Esophagus muscularis mucosa (tissue), 4 donors: ENCODE data around the gene PIK3C2B. TPM values are rescaled to one million over a fixed set of nuclear protein-coding genes. Genes with fewer than 3 reads are reported as not detected.

Experiments
- DNase-seq: peaks from one replicate; pipeline ENCODE4 v3.0.0-alpha.2; 2017; ENCODE audit errors: extremely low spot score
- H3K27ac ChIP-seq, 4 donors: fragments of 200-600 bp; sonication (generic); replicated peaks in 1 of 4; 1 replicate in 3 of 4; 2 replicates in 1 of 4; pipeline ENCODE4 v1.5.1; 2016 to 2019; ENCODE audit warnings: mild to moderate bottlenecking in 1 of 4
- H3K27me3 ChIP-seq, 4 donors: fragments of 200-600 bp; sonication (generic); one replicate each; pipeline versions ENCODE4 v1.5.1 to v1.6.0; 2016 to 2019
- H3K36me3 ChIP-seq, 4 donors: fragments of 200-600 bp; sonication (generic); one replicate each; pipeline ENCODE4 v1.5.1; 2016 to 2019
- H3K4me1 ChIP-seq, 4 donors: fragments of 200-600 bp; sonication (generic); one replicate each; pipeline ENCODE4 v1.5.1; 2016 to 2019
- H3K4me3 ChIP-seq, 4 donors: fragments of 200-600 bp; sonication (generic); 1 replicate in 2 of 4; 2 replicates in 2 of 4; pipeline ENCODE4 v1.5.1; 2016 to 2019; ENCODE audit warnings: mild to moderate bottlenecking in 4 of 4, moderate library complexity in 1 of 4
- H3K9me3 ChIP-seq, 4 donors: fragments of 200-600 bp; sonication (generic); 1 replicate in 3 of 4; 2 replicates in 1 of 4; pipeline ENCODE4 v1.5.1; 2016 to 2019
- EP300 ChIP-seq: sonication (generic); formaldehyde crosslinking; IDR thresholded peaks from one replicate; pipeline ENCODE4 v1.6.1; 2017; ENCODE audit warnings: antibody characterized with exemption
- POLR2A ChIP-seq: fragments of 450-650 bp; IDR thresholded peaks from one replicate; pipeline ENCODE4 v1.6.1; 2017; ENCODE audit warnings: antibody characterized with exemption, moderate library complexity, mild to moderate bottlenecking, low read depth
- POLR2AphosphoS5 ChIP-seq, 2 donors: sonication (generic); formaldehyde crosslinking; IDR thresholded peaks; one replicate each; pipeline ENCODE4 v1.6.1; 2017; ENCODE audit warnings: antibody characterized with exemption in 2 of 2
- WGBS: methylation state at CpG from one replicate; pipeline ENCODE4 v1.1.5; 2018; 5-methylcytosine and 5-hydroxymethylcytosine counted together
- intact Hi-C: fragments of 100-400 bp; cut with DNase I; formaldehyde crosslinking; loops from one replicate; pipeline ENCODE4 v1.15.1; 2023
- total RNA-seq, 4 donors: library from RNA; depleted of rRNA; stranded (reverse); fragments of >200 nt; gene quantifications; one replicate each; pipeline versions ENCODE4 v1.1.0 to v1.2.1, GENCODE V29; 2016
- TF ChIP-seq, protein P1 (sequence below), 3 experiments: fragments of 200-600 bp in 2 of 3; fragments of 450-650 bp in 1 of 3; sonication (generic) in 2 of 3; IDR thresholded peaks; one replicate each; pipeline ENCODE4 v1.5.1; 2017 to 2019; ENCODE audit warnings: antibody characterized with exemption in 3 of 3, mild to moderate bottlenecking in 2 of 3, moderate library complexity in 1 of 3

The PIK3C2B gene
- total RNA-seq, 4 donors from 2014 or later, result 10.8 to 15.8 (median 13.6) TPM

DNA sequence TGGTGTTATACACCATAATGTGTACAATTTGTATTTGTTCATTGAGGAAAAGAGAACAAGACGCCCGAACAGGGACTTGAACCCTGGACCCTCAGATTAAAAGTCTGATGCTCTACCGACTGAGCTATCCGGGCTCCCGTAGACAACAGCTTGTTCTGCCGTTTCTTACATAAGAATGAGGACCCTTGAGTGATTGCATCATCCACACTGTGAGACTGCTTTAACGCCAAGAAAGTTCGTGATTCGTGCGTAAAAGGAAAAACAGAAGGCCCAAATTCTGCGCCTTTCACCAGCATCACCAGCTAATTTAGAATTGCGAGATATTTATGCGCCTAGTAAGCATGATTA, 12.3 kb upstream of the PIK3C2B start:
- Histone ChIP-seq H3K27me3 (no peaks in the 10 kb centered on the region), H3K4me1 (peaks cover 7 to 25% (median 22%) of the 10 kb centered on the region in 4 donors), H3K27ac (peak overlapping the region; percentile 87 to 90 (median 88)), H3K9me3 (no peaks in the 10 kb centered on the region), H3K4me3 (peak overlapping the region; percentile 54 to 66 (median 60)), H3K36me3 (no peaks in the 10 kb centered on the region)
- TF ChIP-seq EP300 (no peak), POLR2AphosphoS5 (IDR thresholded peaks at IDR 0.05) (peak; percentile 59 to 79)
- intact Hi-C loops, result no loop called here
- WGBS, result 0% methylated on average over 13 of the region's 13 CpGs
- peak; percentile 98 for DNase-seq

GRCh38 chr1:204506201-204506968, 11.8 kb upstream of the PIK3C2B start:
- H3K27me3 ChIP-seq, result no peaks in the 10 kb centered on the region
- DNase-seq, result no peak
- no peak for TF ChIP-seq POLR2A
- peak in 1 of 2 donors; percentile 34 for TF ChIP-seq POLR2AphosphoS5 (IDR thresholded peaks at IDR 0.05)
- peaks cover 7 to 25% (median 22%) of the 10 kb centered on the region in 4 donors for H3K4me1 ChIP-seq
- H3K36me3 ChIP-seq, result no peaks in the 10 kb centered on the region
- intact Hi-C loops, result no loop called here
- H3K9me3 ChIP-seq, result no peaks in the 10 kb centered on the region
- peak overlapping the region; percentile 87 to 90 (median 88) for H3K27ac ChIP-seq
- peak overlapping the region; percentile 54 to 66 (median 60) for H3K4me3 ChIP-seq
- WGBS, result under 1% methylated on average over 27 of the region's 27 CpGs

DNA sequence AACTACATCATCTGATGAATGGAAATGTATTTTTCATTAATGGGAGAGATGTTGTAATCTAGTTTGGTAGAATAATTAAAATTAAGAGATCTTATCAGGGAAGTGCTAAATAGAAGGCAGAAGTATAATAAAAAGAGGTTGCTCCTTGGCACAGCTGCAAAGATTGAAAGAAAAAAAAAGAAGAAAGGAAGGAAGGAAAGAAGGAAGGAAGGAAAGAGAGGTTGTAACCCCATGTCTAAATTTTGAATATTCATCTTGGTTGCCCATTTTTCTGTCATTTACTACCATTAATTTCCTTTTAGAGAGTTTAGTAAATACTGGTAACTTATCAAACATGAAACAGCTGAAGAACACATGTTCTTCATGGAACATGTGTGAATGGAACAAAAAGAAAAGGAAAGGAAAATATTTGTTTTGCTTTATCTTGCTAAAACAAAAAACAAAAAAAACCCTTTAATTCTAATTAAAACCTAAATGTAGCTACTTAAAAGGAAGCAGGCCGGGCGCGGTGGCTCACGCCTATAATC, 11.1 kb upstream of the PIK3C2B start:
- no peaks in the 10 kb centered on the region for H3K27me3 ChIP-seq
- intact Hi-C loops, result no loop called here
- H3K36me3 ChIP-seq, result no peaks in the 10 kb centered on the region
- TF ChIP-seq POLR2A (no peak), EP300 (no peak), POLR2AphosphoS5 (IDR thresholded peaks at IDR 0.05) (no peak)
- TF ChIP-seq, protein P1, sequence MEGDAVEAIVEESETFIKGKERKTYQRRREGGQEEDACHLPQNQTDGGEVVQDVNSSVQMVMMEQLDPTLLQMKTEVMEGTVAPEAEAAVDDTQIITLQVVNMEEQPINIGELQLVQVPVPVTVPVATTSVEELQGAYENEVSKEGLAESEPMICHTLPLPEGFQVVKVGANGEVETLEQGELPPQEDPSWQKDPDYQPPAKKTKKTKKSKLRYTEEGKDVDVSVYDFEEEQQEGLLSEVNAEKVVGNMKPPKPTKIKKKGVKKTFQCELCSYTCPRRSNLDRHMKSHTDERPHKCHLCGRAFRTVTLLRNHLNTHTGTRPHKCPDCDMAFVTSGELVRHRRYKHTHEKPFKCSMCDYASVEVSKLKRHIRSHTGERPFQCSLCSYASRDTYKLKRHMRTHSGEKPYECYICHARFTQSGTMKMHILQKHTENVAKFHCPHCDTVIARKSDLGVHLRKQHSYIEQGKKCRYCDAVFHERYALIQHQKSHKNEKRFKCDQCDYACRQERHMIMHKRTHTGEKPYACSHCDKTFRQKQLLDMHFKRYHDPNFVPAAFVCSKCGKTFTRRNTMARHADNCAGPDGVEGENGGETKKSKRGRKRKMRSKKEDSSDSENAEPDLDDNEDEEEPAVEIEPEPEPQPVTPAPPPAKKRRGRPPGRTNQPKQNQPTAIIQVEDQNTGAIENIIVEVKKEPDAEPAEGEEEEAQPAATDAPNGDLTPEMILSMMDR (IDR thresholded peaks at IDR 0.05), result no peak
- H3K4me3 ChIP-seq, result peak overlapping the region; percentile 54 to 66 (median 60)
- peaks cover 7 to 25% (median 22%) of the 10 kb centered on the region in 4 donors for H3K4me1 ChIP-seq
- H3K27ac ChIP-seq, result peak overlapping the region; percentile 87 to 90 (median 88)
- DNase-seq, result no peak
- H3K9me3 ChIP-seq, result no peaks in the 10 kb centered on the region
- 0% methylated on average over 4 of the region's 4 CpGs for WGBS

- Histone ChIP-seq H3K4me3 (no peak overlapping the region), H3K27ac (no peak overlapping the region), H3K9me3 (no peaks in the 10 kb centered on the region), H3K4me1 (peaks cover 7 to 25% (median 22%) of the 10 kb centered on the region in 4 donors), H3K36me3 (no peaks in the 10 kb centered on the region), H3K27me3 (no peaks in the 10 kb centered on the region)
- TF ChIP-seq POLR2AphosphoS5 (IDR thresholded peaks at IDR 0.05) (no peak), POLR2A (no peak)
- TF ChIP-seq, protein P1 (IDR thresholded peaks at IDR 0.05), result no peak
- DNase-seq, result no peak
- intact Hi-C loops, result loop anchor here (2.0 to 5.0 kb wide), 2 partner anchors 57 to 72 kb away; no protein-coding TSS in a partner anchor
- WGBS, result 82% methylated on average over 4 of the region's 4 CpGs
Observed at GRCh38 chr1:204503913-204504519, 9.4 kb upstream of the PIK3C2B start.

- H3K27ac ChIP-seq, result no peak overlapping the region
- no peaks in the 10 kb centered on the region for H3K36me3 ChIP-seq
- no peaks in the 10 kb centered on the region for H3K9me3 ChIP-seq
- no peak for DNase-seq
- H3K4me3 ChIP-seq, result no peak overlapping the region
- H3K4me1 ChIP-seq, result peaks cover 7 to 25% (median 22%) of the 10 kb centered on the region in 4 donors
- WGBS, result 22% methylated on average over 7 of the region's 7 CpGs
- TF ChIP-seq, protein P1 (IDR thresholded peaks at IDR 0.05), result peak; percentile 83 to 84 (median 83)
- TF ChIP-seq POLR2AphosphoS5 (IDR thresholded peaks at IDR 0.05), result no peak
- no peaks in the 10 kb centered on the region for H3K27me3 ChIP-seq
- intact Hi-C loops, result loop anchor here (2.0 to 5.0 kb wide), 2 partner anchors 57 to 71 kb away; no protein-coding TSS in a partner anchor
Observed at GRCh38 chr1:204503122-204503912, 8.7 kb upstream of the PIK3C2B start.
